ENCODE results near the gene ATXN7L3.
A peak's percentile ranks its signal among the peaks of the same experiment; 100 is the strongest.

ATXN7L3 gene

DNA sequence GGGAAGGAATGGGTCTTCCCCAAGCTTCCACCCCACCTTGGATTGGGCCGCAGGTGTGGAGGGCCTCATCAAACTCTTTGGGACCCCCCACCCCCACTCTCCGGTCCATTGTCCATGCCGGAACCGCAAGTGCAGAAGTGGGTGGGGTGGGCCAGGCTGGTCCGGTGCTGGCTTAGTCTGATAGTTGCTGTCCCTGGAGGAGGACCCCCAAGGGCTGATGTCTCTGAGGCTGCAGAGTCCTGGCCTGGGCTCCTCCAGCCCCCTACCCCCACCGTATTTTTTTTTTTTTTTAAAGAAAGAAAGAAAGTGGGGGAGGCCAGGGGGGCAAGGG lies 7.1 kb upstream of the ATXN7L3 start:
- no peaks in the 10 kb centered on the region for H3K27me3 ChIP-seq (replicated peaks; ENCODE audit: control insufficient read depth, insufficient read depth, low read length)
- DNase-seq (ENCODE audit: extremely low read depth, insufficient read length), result no peak
- H3K4me3 ChIP-seq (replicated peaks; ENCODE audit: low read depth, low read length), result no peak overlapping the region
- peaks cover 38% of the 10 kb centered on the region for H3K36me3 ChIP-seq (ENCODE audit: control insufficient read depth, insufficient read depth, low read length)
- TF ChIP-seq, protein P1, sequence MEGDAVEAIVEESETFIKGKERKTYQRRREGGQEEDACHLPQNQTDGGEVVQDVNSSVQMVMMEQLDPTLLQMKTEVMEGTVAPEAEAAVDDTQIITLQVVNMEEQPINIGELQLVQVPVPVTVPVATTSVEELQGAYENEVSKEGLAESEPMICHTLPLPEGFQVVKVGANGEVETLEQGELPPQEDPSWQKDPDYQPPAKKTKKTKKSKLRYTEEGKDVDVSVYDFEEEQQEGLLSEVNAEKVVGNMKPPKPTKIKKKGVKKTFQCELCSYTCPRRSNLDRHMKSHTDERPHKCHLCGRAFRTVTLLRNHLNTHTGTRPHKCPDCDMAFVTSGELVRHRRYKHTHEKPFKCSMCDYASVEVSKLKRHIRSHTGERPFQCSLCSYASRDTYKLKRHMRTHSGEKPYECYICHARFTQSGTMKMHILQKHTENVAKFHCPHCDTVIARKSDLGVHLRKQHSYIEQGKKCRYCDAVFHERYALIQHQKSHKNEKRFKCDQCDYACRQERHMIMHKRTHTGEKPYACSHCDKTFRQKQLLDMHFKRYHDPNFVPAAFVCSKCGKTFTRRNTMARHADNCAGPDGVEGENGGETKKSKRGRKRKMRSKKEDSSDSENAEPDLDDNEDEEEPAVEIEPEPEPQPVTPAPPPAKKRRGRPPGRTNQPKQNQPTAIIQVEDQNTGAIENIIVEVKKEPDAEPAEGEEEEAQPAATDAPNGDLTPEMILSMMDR (IDR thresholded peaks at IDR 0.05; ENCODE audit: insufficient read depth, low read length, poor library complexity, severe bottlenecking), result no peak

DNA sequence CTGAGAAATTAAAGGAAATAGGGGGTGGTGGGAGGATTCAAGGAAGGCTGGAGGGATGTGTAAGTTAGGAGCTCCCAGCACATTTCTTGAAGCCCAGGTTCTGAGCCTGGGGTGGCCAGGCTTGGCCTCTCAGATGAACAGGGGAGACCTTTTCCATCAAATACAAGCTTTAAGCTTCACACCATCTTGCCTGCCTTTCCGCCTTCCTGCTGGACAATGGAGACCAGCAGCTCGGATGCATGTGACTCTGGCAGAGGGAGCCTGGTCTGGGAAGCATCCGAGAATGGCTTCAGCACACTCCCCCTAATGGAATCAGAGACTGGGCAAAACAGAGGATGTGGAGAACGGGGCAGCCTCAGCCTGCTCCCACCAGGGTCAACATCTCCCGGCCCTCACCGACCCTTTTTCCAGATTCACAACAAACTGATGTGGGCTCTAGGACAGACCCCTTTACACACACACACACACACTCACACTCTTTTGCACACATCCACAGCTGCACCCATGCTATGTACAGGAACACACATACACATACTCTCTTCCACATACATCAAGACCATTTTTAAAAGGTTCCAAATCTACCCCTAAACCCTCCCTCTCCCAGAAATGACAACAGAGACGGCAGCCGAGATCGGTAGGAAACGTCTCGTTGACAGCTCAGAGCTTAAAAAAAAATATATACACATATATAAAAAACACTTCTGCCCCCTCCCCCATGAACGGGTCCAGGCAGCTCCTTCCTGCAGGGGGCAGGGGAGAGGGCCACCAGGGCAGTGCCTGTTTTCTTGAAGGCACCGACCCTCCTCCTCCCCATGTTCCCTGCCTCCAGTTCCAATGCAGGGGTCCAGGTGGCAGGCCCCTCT lies 6.5 kb upstream of the ATXN7L3 start:
- Histone ChIP-seq H3K27me3 (replicated peaks; ENCODE audit: control insufficient read depth, insufficient read depth, low read length) (no peaks in the 10 kb centered on the region), H3K4me3 (replicated peaks; ENCODE audit: low read depth, low read length) (no peak overlapping the region), H3K36me3 (ENCODE audit: control insufficient read depth, insufficient read depth, low read length) (peaks cover 32% of the 10 kb centered on the region)
- TF ChIP-seq, protein P1 (IDR thresholded peaks at IDR 0.05; ENCODE audit: insufficient read depth, low read length, poor library complexity, severe bottlenecking), result peak; percentile 24
- DNase-seq (ENCODE audit: extremely low read depth, insufficient read length), result no peak

- Histone ChIP-seq H3K4me3 (replicated peaks; ENCODE audit: low read depth, low read length) (no peak overlapping the region), H3K36me3 (ENCODE audit: control insufficient read depth, insufficient read depth, low read length) (peaks cover 25% of the 10 kb centered on the region), H3K27me3 (replicated peaks; ENCODE audit: control insufficient read depth, insufficient read depth, low read length) (no peaks in the 10 kb centered on the region)
- no peak for DNase-seq (ENCODE audit: extremely low read depth, insufficient read length)
- TF ChIP-seq, protein P1 (IDR thresholded peaks at IDR 0.05; ENCODE audit: insufficient read depth, low read length, poor library complexity, severe bottlenecking), result no peak
Measured at GRCh38 chr17:44204441-44204882, 4.8 kb upstream of the ATXN7L3 start.

GRCh38 chr17:44203731-44204440 lies 4.2 kb upstream of the ATXN7L3 start:
- peaks cover 21% of the 10 kb centered on the region for H3K36me3 ChIP-seq (ENCODE audit: control insufficient read depth, insufficient read depth, low read length)
- DNase-seq (ENCODE audit: extremely low read depth, insufficient read length), result no peak
- no peaks in the 10 kb centered on the region for H3K27me3 ChIP-seq (replicated peaks; ENCODE audit: control insufficient read depth, insufficient read depth, low read length)
- no peak overlapping the region for H3K4me3 ChIP-seq (replicated peaks; ENCODE audit: low read depth, low read length)
- TF ChIP-seq, protein P1 (IDR thresholded peaks at IDR 0.05; ENCODE audit: insufficient read depth, low read length, poor library complexity, severe bottlenecking), result peak; percentile 89

- H3K36me3 ChIP-seq (ENCODE audit: control insufficient read depth, insufficient read depth, low read length), result peaks cover 16% of the 10 kb centered on the region
- H3K27me3 ChIP-seq (replicated peaks; ENCODE audit: control insufficient read depth, insufficient read depth, low read length), result no peaks in the 10 kb centered on the region
- TF ChIP-seq, protein P1 (IDR thresholded peaks at IDR 0.05; ENCODE audit: insufficient read depth, low read length, poor library complexity, severe bottlenecking), result no peak
- DNase-seq (ENCODE audit: extremely low read depth, insufficient read length), result no peak
- H3K4me3 ChIP-seq (replicated peaks; ENCODE audit: low read depth, low read length), result no peak overlapping the region
Measured at GRCh38 chr17:44202756-44203155, 3.1 kb upstream of the ATXN7L3 start.
